HG03064 (cell line): ENCODE data around the gene ZCCHC7.
A peak's percentile ranks its signal among the peaks of the same experiment; 100 is the strongest.
"Not testable (repeated sequence)": the region's sequence is repeated elsewhere in the genome, so short reads cannot be mapped to it uniquely, and the experiment has no call there.

ENCODE experiments used
- ATAC-seq: cut with Tn5 transposase; IDR thresholded peaks from one replicate; pipeline ENCODE4 v1.9.1; 2021; ENCODE audit warnings: low read depth; ENCODE audit not compliant: unreplicated experiment

The ZCCHC7 gene

GRCh38 chr9:37290366-37290939 is 170.1 kb downstream of the ZCCHC7 start:
- ATAC-seq: no peak

- no peak for ATAC-seq
These were observed 170.6 kb downstream of the ZCCHC7 start for GRCh38 chr9:37290940-37291485.

- not testable (repeated sequence) for ATAC-seq
These were observed 171.4 kb downstream of the ZCCHC7 start for GRCh38 chr9:37291612-37292238.

GRCh38 chr9:37292896-37293295 is 172.5 kb downstream of the ZCCHC7 start:
- no peak for ATAC-seq

- ATAC-seq: peak; percentile 44
These were observed 173.5 kb downstream of the ZCCHC7 start for GRCh38 chr9:37293664-37294524.

DNA sequence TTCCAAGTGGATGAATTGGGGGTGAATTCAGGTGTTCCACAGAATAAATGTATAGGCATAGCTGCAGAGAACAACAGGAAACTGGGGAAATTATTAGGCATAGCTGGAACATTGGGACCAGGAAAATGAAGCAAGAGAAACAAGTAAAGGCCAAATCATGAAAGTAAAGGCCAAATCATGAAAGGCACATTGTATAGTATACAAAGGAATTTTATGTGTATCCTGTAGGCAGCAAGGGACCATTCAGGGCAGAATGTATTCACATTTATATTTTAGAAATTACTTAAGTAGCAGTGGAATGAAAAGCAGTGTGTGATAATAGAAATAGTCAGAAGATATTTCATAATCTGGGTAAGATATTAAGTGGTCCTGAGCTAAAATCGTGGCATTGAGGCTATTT is 174.8 kb downstream of the ZCCHC7 start:
- no peak for ATAC-seq

DNA sequence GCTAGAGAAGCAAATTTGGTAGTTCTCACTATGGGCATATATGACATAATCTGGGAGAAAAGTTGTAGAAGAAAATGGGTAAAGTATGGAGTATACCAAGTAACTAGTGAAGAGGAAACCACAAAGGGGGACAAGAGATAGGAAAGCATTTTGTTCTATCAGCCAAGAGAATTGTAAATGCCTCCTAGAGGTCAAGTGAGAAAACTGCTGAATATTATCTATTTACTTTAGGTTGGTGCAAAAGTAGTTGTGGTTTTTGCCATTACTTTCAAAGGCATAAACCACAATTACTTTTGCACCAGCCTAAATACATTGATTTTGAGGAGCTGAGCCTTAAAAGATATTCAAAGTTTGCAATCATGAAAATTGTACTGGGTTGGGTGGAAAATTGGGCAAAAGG is 175.4 kb downstream of the ZCCHC7 start:
- no peak for ATAC-seq

DNA sequence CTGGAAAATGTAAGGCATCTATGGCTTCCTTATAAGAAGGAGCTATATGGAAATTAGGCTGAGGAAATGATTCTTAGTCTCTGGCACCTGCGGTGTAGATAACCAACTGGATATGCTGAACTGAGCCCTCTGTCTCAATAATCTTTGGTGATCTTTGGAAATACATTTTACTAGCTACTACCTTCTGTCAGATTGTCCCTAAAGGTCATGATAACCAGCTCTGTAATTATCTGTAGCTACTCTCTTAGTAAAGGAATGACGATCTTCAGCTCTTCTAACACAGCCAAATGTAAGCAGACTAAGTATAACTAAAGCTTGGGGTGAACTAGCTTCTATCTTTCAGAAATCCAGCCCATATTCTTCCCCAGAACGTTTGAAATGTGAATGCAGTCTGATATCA is 177.2 kb downstream of the ZCCHC7 start:
- ATAC-seq: no peak

- ATAC-seq: no peak
These were observed 180.2 kb downstream of the ZCCHC7 start for GRCh38 chr9:37300620-37301019.

DNA sequence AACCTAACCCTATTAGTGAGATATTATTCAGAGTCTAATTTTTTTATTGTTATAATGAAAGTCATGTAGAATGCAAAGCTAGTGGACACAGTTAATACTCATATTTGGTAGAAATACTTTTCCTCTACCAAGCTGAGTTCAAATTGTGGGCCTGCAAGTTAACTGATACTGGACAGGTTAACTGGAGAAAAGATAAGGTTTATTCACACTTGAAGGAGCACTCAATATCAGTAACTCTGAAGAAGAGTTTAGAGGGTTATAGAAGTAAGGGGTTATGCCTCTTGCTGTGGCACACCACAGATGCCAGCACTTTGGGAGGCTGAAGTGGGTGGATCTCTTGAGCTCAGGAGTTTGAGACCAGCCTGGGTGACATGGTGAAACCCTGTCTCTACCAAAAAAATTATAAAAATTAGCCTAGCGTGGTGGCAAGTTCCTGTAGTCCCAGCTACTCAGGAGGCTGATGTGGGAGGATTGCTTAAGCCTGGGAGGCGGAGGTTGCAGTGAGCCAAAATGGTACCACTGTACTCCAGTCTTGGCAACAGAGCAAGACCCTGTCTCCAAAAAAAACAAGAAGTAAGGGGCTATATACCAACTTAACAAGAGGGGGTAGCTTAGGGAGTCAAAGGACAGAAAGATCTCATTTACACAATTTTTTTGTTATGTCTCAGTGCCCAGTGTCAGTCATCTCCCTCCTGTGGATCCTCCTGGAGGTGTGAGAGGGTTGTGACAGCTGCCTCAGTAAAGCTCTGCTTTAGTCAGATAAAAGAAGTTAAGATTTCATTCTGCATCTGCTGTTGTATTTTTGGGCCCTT is 180.9 kb downstream of the ZCCHC7 start:
- ATAC-seq: no peak

DNA sequence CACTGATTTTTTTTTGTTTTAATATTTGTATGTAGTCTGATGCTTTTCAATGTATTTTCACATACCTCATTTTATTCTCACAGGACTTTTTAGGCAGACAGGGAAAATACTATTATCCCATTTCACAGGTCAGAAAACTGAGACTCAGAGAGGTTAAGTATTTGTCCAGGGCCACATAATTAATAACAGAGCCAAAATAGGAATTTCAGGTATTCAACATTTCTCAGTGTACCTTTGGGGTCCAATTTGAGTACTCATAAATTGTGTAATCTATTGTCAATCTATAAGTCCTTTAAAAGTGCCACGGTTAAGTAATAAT is 181.4 kb downstream of the ZCCHC7 start:
- no peak for ATAC-seq

- no peak for ATAC-seq
These were observed 181.9 kb downstream of the ZCCHC7 start for GRCh38 chr9:37302277-37302676.

GRCh38 chr9:37303272-37303671 is 182.9 kb downstream of the ZCCHC7 start:
- ATAC-seq: not testable (repeated sequence)

DNA sequence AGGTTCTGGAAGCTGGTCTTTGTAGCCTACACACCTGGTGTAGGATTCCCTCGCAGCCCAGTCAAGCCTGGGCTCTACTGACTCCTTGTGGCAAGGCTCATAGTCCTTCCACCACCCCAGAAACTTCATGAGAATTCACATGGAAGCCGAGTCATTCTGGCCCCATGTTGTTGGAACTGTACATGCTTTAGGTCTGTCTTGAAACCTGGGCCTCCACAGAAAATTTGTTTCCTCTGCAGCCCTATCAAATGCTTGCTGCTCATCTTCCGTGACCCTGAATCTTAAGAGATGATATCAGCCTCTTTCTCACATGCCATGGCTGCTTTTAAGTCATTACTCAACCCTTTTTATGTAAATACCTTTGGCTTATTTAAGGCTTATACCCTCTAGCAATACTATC is 188.8 kb downstream of the ZCCHC7 start:
- no peak for ATAC-seq

DNA sequence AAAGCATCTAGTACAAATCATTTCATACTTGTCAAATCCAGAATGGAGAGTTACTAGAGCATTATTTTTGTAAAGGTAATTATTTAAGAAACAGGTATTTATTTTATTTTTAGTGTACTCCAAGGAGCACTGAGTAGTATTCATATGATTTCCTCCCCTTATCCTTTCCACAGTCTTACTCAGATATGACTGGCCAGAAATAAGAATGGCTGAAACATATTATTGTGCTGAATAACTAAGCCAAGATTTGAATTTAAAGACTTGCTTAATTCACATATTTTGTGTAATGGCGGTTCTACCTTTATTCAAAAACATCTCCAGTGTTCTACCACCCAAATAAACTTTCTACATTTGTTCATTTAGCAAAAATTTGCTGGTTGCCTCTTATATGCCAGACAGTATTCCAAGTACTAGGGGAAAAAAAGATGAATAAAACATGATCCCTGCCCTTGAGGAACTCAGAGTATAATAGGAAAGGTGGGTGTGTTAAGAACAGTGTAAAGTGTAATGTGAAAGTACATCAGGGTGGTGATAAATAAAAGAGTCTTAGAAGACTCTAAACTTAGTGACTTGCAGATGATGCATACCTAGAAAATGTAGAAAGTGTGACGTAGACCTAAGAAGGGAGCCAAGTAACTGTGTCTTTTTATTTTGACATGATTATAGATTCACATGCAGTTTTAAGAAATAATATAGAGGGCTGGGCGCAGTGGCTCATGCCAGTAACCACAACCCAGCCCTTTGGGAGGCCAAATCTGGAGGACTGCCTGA is 191.7 kb downstream of the ZCCHC7 start:
- no peak for ATAC-seq

DNA sequence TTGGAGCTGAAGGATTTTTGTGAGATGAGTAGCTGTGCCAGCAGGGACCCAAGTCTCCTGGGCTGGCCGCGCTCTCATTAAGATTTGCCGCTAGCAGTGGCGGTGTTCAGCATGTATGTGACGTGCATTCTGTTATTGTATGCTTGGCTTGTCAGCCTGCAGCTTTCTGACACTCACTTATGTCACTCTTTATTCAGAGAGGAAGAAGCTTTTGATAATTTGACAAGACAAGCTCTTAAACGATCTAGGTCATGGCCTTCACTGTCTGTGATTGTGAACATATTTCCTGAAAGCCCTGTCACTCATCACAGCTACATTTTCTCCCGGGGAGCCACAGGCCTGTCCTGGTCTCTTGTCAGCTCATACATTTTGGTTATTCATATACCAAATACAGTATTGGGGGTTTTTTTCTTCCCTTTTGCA is 203.9 kb downstream of the ZCCHC7 start:
- ATAC-seq: peak; percentile 70

GRCh38 chr9:37324691-37325490 is 204.5 kb downstream of the ZCCHC7 start:
- peak; percentile 12 for ATAC-seq

DNA sequence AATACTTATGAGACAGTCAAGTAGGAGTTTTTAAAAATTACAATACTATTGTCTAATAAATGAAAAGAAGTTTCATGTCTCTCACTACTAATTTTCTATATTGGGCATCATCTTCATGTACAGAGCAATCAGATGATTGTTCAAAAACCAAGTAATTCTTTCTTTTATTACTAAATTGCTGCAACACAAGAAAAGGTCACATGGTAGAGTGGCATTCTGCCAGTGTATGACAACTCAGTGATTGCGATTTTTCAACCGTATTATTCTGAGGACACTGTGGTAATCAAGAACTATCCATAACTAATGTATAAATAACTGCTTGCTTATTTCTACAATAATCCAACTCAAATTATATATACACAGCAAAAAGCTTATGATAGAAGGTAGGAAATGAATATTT is 205.4 kb downstream of the ZCCHC7 start:
- ATAC-seq: no peak

- ATAC-seq: no peak
These were observed 207.2 kb downstream of the ZCCHC7 start for GRCh38 chr9:37327553-37327952.
